ENCODE data around the gene NMRAL1. TPM values are rescaled to one million over a fixed set of nuclear protein-coding genes. Genes with fewer than 3 reads are reported as not detected.

NMRAL1 gene
- polyA plus RNA-seq (ENCODE audit: insufficient read depth in 1 of 5, insufficient read length in 5 of 5, low replicate concordance in 1 of 5) = 10 to 100 TPM; 32.9 to 51.1 (median 42.7) TPM
- long read RNA-seq, donor 1, transcript NMRAL1-202 (6 exons, 1,233 nt) = major isoform, 10 of 20 reads
- long read RNA-seq, donor 1, partial matches to known transcripts = 7 of 20 reads
- long read RNA-seq, donor 1, other reads (novel, unspliced or antisense) = 0 of 20 reads
- long read RNA-seq, donor 2, transcript NMRAL1-202 (6 exons, 1,233 nt) = major isoform, 5 of 8 reads
- long read RNA-seq, donor 2, partial matches to known transcripts = 0 of 8 reads
- long read RNA-seq, donor 2, other reads (novel, unspliced or antisense) = 0 of 8 reads
- long read RNA-seq, donor 3, partial matches to known transcripts = 50 of 89 reads
- long read RNA-seq, donor 3, other reads (novel, unspliced or antisense) = 28 of 89 reads
- long read RNA-seq, donor 4, partial matches to known transcripts = 22 of 43 reads
- long read RNA-seq, donor 4, other reads (novel, unspliced or antisense) = 17 of 43 reads
- long read RNA-seq, donor 5, transcript NMRAL1-202 (6 exons, 1,233 nt) = minor isoform, 7 of 113 reads
- long read RNA-seq, donor 5, transcript NMRAL1-201 (6 exons, 1,376 nt) = major isoform, 8 of 113 reads
- long read RNA-seq, donor 5, partial matches to known transcripts = 56 of 113 reads
- long read RNA-seq, donor 5, other reads (novel, unspliced or antisense) = 37 of 113 reads
- long read RNA-seq, donor 6, transcript NMRAL1-202 (6 exons, 1,233 nt) = major isoform, 5 of 77 reads
- long read RNA-seq, donor 6, partial matches to known transcripts = 39 of 77 reads
- long read RNA-seq, donor 6, other reads (novel, unspliced or antisense) = 26 of 77 reads
- long read RNA-seq, donor 7, transcript NMRAL1-202 (6 exons, 1,233 nt) = major isoform, 6 of 20 reads
- long read RNA-seq, donor 7, partial matches to known transcripts = 5 of 20 reads
- long read RNA-seq, donor 7, other reads (novel, unspliced or antisense) = 0 of 20 reads
- long read RNA-seq, donor 8, partial matches to known transcripts = 0 of 6 reads
- long read RNA-seq, donor 8, other reads (novel, unspliced or antisense) = 0 of 6 reads

GRCh38 chr16:4474192-4474961 is at the start of gene NMRAL1:
Gene NMRAL1, minus strand, starts transcription at chr16:4474625. Its CDS starts 493 bp downstream, at chr16:4474132.
- peak; percentile 86 to 87 for DNase-seq

GRCh38 chr16:4523686-4524085 is 49.3 kb upstream of the NMRAL1 start:
- no peak for DNase-seq

GRCh38 chr16:4522051-4522581 is 47.7 kb upstream of the NMRAL1 start:
- peak; percentile 47 to 56 for DNase-seq

- no peak for DNase-seq
These were observed 46.5 kb upstream of the NMRAL1 start for GRCh38 chr16:4520913-4521312.

- no peak for DNase-seq
These were observed 45.0 kb upstream of the NMRAL1 start for GRCh38 chr16:4519274-4520058.

GRCh38 chr16:4517812-4518680 is 43.6 kb upstream of the NMRAL1 start:
- DNase-seq = no peak

- no peak for DNase-seq
These were observed 41.3 kb upstream of the NMRAL1 start for GRCh38 chr16:4515611-4516233.

GRCh38 chr16:4514606-4515005 is 40.2 kb upstream of the NMRAL1 start:
- no peak for DNase-seq

- no peak for DNase-seq
These were observed 39.5 kb upstream of the NMRAL1 start for GRCh38 chr16:4513881-4514280.

GRCh38 chr16:4513086-4513860 is 38.8 kb upstream of the NMRAL1 start:
- no peak for DNase-seq

- no peak for DNase-seq
These were observed 38.0 kb upstream of the NMRAL1 start for GRCh38 chr16:4512473-4512872.

GRCh38 chr16:4511441-4512082 is 37.1 kb upstream of the NMRAL1 start:
- DNase-seq = no peak

GRCh38 chr16:4510747-4511426 is 36.5 kb upstream of the NMRAL1 start:
- DNase-seq = no peak

- no peak for DNase-seq
These were observed 35.7 kb upstream of the NMRAL1 start for GRCh38 chr16:4510131-4510530.

- no peak for DNase-seq
These were observed 35.0 kb upstream of the NMRAL1 start for GRCh38 chr16:4509420-4509819.

GRCh38 chr16:4508806-4509205 is 34.4 kb upstream of the NMRAL1 start:
- DNase-seq = no peak
